Neural cell (in vitro differentiated cells): ENCODE data around the gene ACO2. TPM values are rescaled to one million over a fixed set of nuclear protein-coding genes. Genes with fewer than 3 reads are reported as not detected.

Source experiments
- H2AFZ ChIP-seq: fragments of 200-600, 300-800 bp; sonication (generic), shearing (Covaris generic); 2 replicates; pipeline ENCODE4 v1.6.0; 2014; ENCODE audit warnings: low read depth, mild to moderate bottlenecking, antibody characterized with exemption, low read length, moderate library complexity
- H3F3A ChIP-seq: fragments of 200-600 bp; shearing (Covaris generic); 2 replicates; pipeline ENCODE4 v1.6.1; 2016; ENCODE audit warnings: mild to moderate bottlenecking, moderate library complexity, mixed read lengths, antibody characterized with exemption, low read length; ENCODE audit not compliant: insufficient read depth, poor library complexity, severe bottlenecking
- H3K27ac ChIP-seq: fragments of 200-600, 300-800 bp; sonication (generic), shearing (Covaris generic); 2 replicates; pipeline ENCODE4 v1.5.1; 2014; ENCODE audit warnings: mild to moderate bottlenecking, low read length, moderate library complexity
- H3K27me3 ChIP-seq: fragments of 300-800, 200-600 bp; sonication (generic), shearing (Covaris generic); 2 replicates; pipeline ENCODE4 v1.6.0; 2014; ENCODE audit warnings: mild to moderate bottlenecking, low read depth, low read length, moderate library complexity; ENCODE audit not compliant: insufficient read depth
- H3K36me3 ChIP-seq: fragments of 300-800, 200-600 bp; sonication (generic), shearing (Covaris generic); 2 replicates; pipeline ENCODE4 v1.5.1; 2014; ENCODE audit warnings: mild to moderate bottlenecking, antibody characterized with exemption, low read length, moderate library complexity; ENCODE audit not compliant: insufficient read depth
- H3K4me2 ChIP-seq: fragments of 300-800, 200-600 bp; sonication (generic), shearing (Covaris generic); 2 replicates; pipeline ENCODE4 v1.6.0; 2014; ENCODE audit warnings: mild to moderate bottlenecking, low read length
- H3K4me3 ChIP-seq: fragments of 300-800, 200-600 bp; sonication (generic), shearing (Covaris generic); 2 replicates; pipeline ENCODE4 v1.5.1; 2014; ENCODE audit warnings: mild to moderate bottlenecking, low read length, moderate library complexity
- H3K79me2 ChIP-seq: fragments of 200-600 bp; shearing (Covaris generic); replicated peaks from 2 replicates; pipeline ENCODE4 v1.6.0; 2014; ENCODE audit warnings: mild to moderate bottlenecking, low read length, moderate library complexity; ENCODE audit not compliant: insufficient read depth
- H3K9ac ChIP-seq: fragments of 300-800, 200-600 bp; sonication (generic), shearing (Covaris generic); 2 replicates; pipeline ENCODE4 v1.6.1; 2016; ENCODE audit warnings: mild to moderate bottlenecking, low read length, mixed read lengths
- H3K9me2 ChIP-seq: fragments of 200-600 bp; shearing (Covaris generic); 2 replicates; pipeline ENCODE4 v1.6.1; 2016; ENCODE audit warnings: mild to moderate bottlenecking, low read length, mixed read lengths; ENCODE audit not compliant: insufficient read depth
- H3K9me3 ChIP-seq: fragments of 200-600, 300-800 bp; sonication (generic), shearing (Covaris generic); 2 replicates; pipeline ENCODE4 v1.6.1; 2016; ENCODE audit warnings: mild to moderate bottlenecking, mixed run types, low read length, moderate library complexity, mixed read lengths
- H4K20me1 ChIP-seq: fragments of 200-600 bp; shearing (Covaris generic); 2 replicates; pipeline ENCODE4 v1.6.1; 2016; ENCODE audit warnings: mild to moderate bottlenecking, mixed run types; ENCODE audit not compliant: insufficient read depth
- EP300 ChIP-seq: fragments of 450-650 bp; conservative IDR thresholded peaks from 2 replicates; pipeline ENCODE4 v1.6.1; 2014; ENCODE audit warnings: antibody characterized with exemption, mild to moderate bottlenecking, moderate library complexity; ENCODE audit not compliant: poor library complexity, severe bottlenecking
- EZH2 ChIP-seq: fragments of 200-600, 300-800 bp; shearing (Covaris generic), sonication (generic); IDR thresholded peaks from 2 replicates; pipeline ENCODE4 v1.6.1; 2014; ENCODE audit warnings: antibody characterized with exemption, low read length, borderline replicate concordance, mild to moderate bottlenecking; ENCODE audit not compliant: insufficient read depth, poor library complexity, severe bottlenecking
- MXI1 ChIP-seq: fragments of 450-650 bp; conservative IDR thresholded peaks from 2 replicates; pipeline ENCODE4 v1.6.1; 2014; ENCODE audit warnings: antibody characterized with exemption, mild to moderate bottlenecking; ENCODE audit not compliant: poor library complexity, severe bottlenecking
- POLR2AphosphoS5 ChIP-seq: IDR thresholded peaks from 2 replicates; pipeline ENCODE4 v1.6.1; 2012
- RAD21 ChIP-seq: fragments of 450-650 bp; conservative IDR thresholded peaks from 2 replicates; pipeline ENCODE4 v1.6.1; 2014; ENCODE audit warnings: antibody characterized with exemption, mild to moderate bottlenecking, moderate library complexity
- REST ChIP-seq: IDR thresholded peaks from 2 replicates; pipeline ENCODE4 v1.6.1; 2012; ENCODE audit warnings: borderline replicate concordance
- SMC3 ChIP-seq: fragments of 450-650 bp; conservative IDR thresholded peaks from 2 replicates; pipeline ENCODE4 v1.6.1; 2014; ENCODE audit warnings: antibody characterized with exemption, mild to moderate bottlenecking, moderate library complexity; ENCODE audit not compliant: poor library complexity
- TAF1 ChIP-seq: IDR thresholded peaks from 2 replicates; pipeline ENCODE4 v1.6.1; 2012; ENCODE audit warnings: low read depth
- polyA plus RNA-seq: library from polyadenylated mRNA; depleted of rRNA; stranded (reverse); fragments of >200 nt; gene quantifications from 2 replicates; pipeline ENCODE4 v1.2.3, GENCODE V29; 2014
- TF ChIP-seq, protein P1 (sequence below): fragments of 450-650 bp; IDR thresholded peaks from 2 replicates; pipeline ENCODE4 v1.5.1; 2014; ENCODE audit warnings: antibody characterized with exemption, mild to moderate bottlenecking, moderate library complexity; ENCODE audit not compliant: poor library complexity, severe bottlenecking

Gene ACO2
- polyA plus RNA-seq, 1 donor from 2014 or later: 72.3 TPM

DNA sequence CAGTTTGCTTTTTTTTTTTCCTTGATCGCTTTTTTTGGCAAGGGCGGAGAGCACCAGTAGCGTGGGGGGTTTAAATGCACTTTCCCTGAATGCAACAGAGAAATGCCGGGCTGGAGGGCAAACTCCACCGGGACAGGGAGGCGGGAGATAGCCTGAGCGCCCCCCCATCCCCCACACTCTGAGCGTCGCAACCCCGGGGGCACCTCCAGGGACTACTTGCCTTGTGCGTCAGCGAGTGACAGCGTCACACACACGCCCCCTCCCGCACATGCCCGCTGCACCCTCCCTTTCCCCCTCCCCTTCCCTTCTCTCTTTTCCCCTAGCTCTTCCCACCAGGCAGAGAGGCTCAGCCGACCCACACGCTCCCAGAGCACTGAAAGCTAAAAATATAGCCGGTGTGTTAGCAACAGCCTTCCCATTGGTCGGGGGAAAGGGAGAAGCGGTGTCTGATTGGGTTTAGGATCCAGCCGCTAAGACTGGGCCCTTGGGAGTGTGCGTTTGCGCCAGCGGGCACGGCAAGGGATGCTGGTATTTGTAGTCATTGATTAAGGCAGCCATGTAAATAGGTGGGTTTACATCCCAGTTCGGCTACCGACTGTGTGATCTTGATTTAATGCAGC lies 20.6 kb upstream of the ACO2 start:
- Histone ChIP-seq H3K79me2 (peaks cover 31% of the 10 kb centered on the region), H2AFZ (peak overlapping the region; percentile 58)
- TF ChIP-seq, protein P1, sequence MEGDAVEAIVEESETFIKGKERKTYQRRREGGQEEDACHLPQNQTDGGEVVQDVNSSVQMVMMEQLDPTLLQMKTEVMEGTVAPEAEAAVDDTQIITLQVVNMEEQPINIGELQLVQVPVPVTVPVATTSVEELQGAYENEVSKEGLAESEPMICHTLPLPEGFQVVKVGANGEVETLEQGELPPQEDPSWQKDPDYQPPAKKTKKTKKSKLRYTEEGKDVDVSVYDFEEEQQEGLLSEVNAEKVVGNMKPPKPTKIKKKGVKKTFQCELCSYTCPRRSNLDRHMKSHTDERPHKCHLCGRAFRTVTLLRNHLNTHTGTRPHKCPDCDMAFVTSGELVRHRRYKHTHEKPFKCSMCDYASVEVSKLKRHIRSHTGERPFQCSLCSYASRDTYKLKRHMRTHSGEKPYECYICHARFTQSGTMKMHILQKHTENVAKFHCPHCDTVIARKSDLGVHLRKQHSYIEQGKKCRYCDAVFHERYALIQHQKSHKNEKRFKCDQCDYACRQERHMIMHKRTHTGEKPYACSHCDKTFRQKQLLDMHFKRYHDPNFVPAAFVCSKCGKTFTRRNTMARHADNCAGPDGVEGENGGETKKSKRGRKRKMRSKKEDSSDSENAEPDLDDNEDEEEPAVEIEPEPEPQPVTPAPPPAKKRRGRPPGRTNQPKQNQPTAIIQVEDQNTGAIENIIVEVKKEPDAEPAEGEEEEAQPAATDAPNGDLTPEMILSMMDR: no peak
- TF ChIP-seq POLR2AphosphoS5 (peak; percentile 89), TAF1 (peak; percentile 76), MXI1 (peak; percentile 58), REST (peak; percentile 56), RAD21 (no peak), SMC3 (peak; percentile 11), EZH2 (no peak), EP300 (peak; percentile 98)

GRCh38 chr22:41458161-41458728 lies 10.7 kb upstream of the ACO2 start:
- Histone ChIP-seq H3K9ac (no peak overlapping the region), H3K27me3 (no peaks in the 10 kb centered on the region), H3K4me2 (no peak overlapping the region), H3K9me2 (no peaks in the 10 kb centered on the region), H3F3A (no peaks in the 10 kb centered on the region), H3K79me2 (no peaks in the 10 kb centered on the region), H4K20me1 (no peaks in the 10 kb centered on the region), H2AFZ (no peak overlapping the region), H3K27ac (no peak overlapping the region), H3K9me3 (no peaks in the 10 kb centered on the region), H3K36me3 (no peaks in the 10 kb centered on the region), H3K4me3 (no peak overlapping the region)
- no peak for TF ChIP-seq EP300

More for the DNA sequence above, 20.6 kb upstream of the ACO2 start:
- Histone ChIP-seq H3K4me3 (peak overlapping the region; percentile 100), H3K27ac (peak overlapping the region; percentile 99), H3K27me3 (no peaks in the 10 kb centered on the region), H3K4me2 (peak overlapping the region; percentile 80), H3K9ac (peak overlapping the region; percentile 100), H3K9me3 (no peaks in the 10 kb centered on the region), H4K20me1 (no peaks in the 10 kb centered on the region), H3F3A (no peaks in the 10 kb centered on the region), H3K36me3 (no peaks in the 10 kb centered on the region), H3K9me2 (no peaks in the 10 kb centered on the region)
